Activated CD4-positive, alpha-beta T cell treated with anti-CD3 and anti-CD28 coated beads, Interleukin-2, amount 10 ng/mL, durations not matched to agents 7 days and 5 days (primary cell): ENCODE measurements around the gene RAB1B. TPM values are rescaled to one million over a fixed set of nuclear protein-coding genes. Genes with fewer than 3 reads are reported as not detected.
"Not testable (repeated sequence)": the region's sequence is repeated elsewhere in the genome, so short reads cannot be mapped to it uniquely, and the experiment has no call there.

Experiments used
- CTCF ChIA-PET: fragments of 350-600 bp; sonication (Branson Sonifier 250); formaldehyde crosslinking; loops from one replicate; lab custom pipeline; 2021; ENCODE audit warnings: antibody characterized with exemption; lab: Charles Lee
- POLR2A ChIA-PET: fragments of 350-600 bp; sonication (Branson Sonifier 250); formaldehyde crosslinking; loops from one replicate; lab custom pipeline; 2021; ENCODE audit warnings: antibody characterized with exemption; lab: Charles Lee
- DNase-seq: peaks from one replicate; pipeline ENCODE4 v3.0.0-alpha.2; 2020
- H3K27ac Mint-ChIP-seq: one replicate; pipeline ENCODE4 v1.8.0; 2021; ENCODE audit warnings: mild to moderate bottlenecking, moderate library complexity, mixed read lengths
- H3K27me3 Mint-ChIP-seq: one replicate; pipeline ENCODE4 v1.8.0; 2021; ENCODE audit warnings: mixed read lengths
- H3K36me3 Mint-ChIP-seq: one replicate; pipeline ENCODE4 v1.8.0; 2021; ENCODE audit warnings: low read depth, mixed read lengths
- H3K4me1 Mint-ChIP-seq: one replicate; pipeline ENCODE4 v1.8.0; 2021; ENCODE audit warnings: mixed read lengths
- H3K4me3 Mint-ChIP-seq: one replicate; pipeline ENCODE4 v1.8.0; 2021; ENCODE audit warnings: mild to moderate bottlenecking, moderate library complexity, mixed read lengths
- H3K9me3 Mint-ChIP-seq: one replicate; pipeline ENCODE4 v1.8.0; 2021; ENCODE audit warnings: mixed read lengths
- total RNA-seq, 2 experiments: library from RNA; stranded (reverse); gene quantifications; one replicate each; pipeline ENCODE4 v1.2.3, GENCODE V29; 2021

RAB1B gene
- total RNA-seq, 2 experiments from 2014 or later, result 151 to 174 TPM

DNA sequence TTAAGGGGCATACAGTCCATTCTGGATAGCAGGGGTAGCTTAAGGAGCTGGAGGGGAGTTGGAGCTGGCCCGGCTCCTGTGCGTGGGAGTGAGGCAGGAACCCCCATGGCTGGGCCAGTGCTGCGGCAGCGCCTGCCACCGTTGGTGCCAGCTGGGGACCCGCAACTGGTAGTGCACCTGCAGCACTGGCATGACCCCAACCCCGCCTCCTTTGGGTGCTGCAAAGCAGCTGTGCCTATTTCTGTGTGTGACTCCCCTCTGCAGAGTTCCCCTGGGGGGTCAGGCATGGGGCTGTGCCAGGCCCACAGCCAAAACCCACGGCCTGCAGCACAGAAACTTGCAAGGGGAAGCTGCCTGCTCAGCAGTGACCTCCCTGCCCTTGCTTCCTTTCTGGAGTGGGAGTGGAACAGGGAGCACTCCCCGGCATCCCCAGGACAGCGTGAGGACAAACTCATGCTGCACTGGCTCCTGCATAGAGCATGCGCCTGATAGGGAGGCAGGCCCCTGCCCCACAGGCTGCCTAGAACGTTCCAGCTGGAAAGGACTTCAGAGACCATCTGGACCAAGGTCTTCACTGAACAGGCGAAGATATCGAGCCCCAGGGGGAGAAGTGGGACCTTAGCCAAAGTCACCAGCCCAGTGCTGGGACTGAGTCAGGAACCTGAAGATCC, 26.2 kb upstream of the RAB1B start:
- Mint-ChIP-seq H3K4me1 (peaks cover 16% of the 10 kb centered on the region), H3K27ac (peak overlapping the region; percentile 41), H3K36me3 (peaks cover 17% of the 10 kb centered on the region), H3K27me3 (no peaks in the 10 kb centered on the region), H3K4me3 (no peak overlapping the region), H3K9me3 (no peaks in the 10 kb centered on the region)
- POLR2A ChIA-PET, result no interaction called here
- no peak for DNase-seq
- CTCF ChIA-PET, result interaction anchor here (0.5 to 2.3 kb wide), 6 partner anchors 11 to 177 kb away, joined by 3 to 18 read pairs (median 3); no protein-coding TSS in a partner anchor

DNA sequence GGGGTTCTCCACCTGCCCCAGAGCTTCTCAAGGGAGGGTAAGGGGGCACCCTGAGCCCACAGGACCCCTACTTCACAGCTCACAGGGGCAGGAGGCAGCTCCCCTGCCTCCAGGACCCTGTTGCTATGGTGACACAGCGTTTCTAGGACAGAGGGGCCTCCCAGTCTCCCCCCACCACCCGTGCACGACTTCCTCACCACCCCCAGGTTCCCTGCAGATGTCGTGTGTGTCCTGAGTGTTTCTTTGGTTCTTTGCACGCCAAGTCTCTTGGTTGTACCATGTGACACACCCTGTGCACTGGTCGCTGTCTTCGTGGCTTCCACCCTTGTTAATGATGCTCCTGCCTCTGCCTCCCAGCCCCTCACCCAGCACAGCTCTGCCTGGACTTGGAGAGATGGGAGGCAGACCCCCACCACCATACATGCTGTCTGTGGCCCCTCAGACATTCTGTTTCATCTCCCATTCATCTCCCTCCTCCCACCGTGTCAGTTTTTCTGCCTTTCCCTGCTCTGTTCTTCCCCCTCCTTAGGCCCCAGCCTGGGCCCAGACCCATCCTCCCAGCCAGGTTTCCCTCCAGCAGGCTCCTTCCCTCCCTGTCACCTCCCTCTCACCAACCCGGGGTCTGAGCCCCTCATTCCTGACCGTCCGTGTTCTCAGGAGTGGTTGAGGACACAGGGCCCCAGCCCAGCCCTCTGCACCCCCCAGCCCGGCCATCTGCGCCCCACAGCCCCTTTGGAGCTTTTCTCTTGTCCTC, 24.5 kb upstream of the RAB1B start:
- no peaks in the 10 kb centered on the region for H3K9me3 Mint-ChIP-seq
- H3K36me3 Mint-ChIP-seq, result peaks cover 16% of the 10 kb centered on the region
- ChIA-PET POLR2A (interaction anchor here (0.6 kb wide), 1 partner anchor 12 kb away, joined by 3 read pairs; no protein-coding TSS in a partner anchor), CTCF (interaction anchor here (1.1 to 1.5 kb wide), 4 partner anchors 11 to 39 kb away, joined by 3 to 4 read pairs (median 3); no protein-coding TSS in a partner anchor)
- peaks cover 17% of the 10 kb centered on the region for H3K4me1 Mint-ChIP-seq
- DNase-seq, result no peak
- peak overlapping the region; percentile 80 for H3K27ac Mint-ChIP-seq
- H3K4me3 Mint-ChIP-seq, result no peak overlapping the region
- no peaks in the 10 kb centered on the region for H3K27me3 Mint-ChIP-seq

DNA sequence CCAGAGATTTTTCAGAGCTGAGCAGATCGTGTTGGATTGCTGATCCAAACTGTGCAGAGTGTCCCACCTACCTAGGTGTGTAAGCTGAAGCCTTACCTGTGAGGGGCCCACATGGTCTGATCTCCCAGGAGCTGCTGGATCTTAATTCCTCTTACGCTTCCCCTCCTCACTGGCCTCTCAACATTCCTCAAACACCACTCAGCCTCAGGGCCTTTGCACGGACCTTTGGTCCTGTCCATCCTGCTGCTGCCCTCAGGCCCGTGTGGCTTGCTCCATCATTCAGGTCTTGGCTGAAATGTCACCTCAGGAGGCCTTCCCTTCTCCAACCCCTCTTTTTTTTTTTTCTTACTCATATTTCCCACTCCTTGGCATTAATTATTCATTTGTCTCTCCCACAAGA, 21.1 kb upstream of the RAB1B start:
- POLR2A ChIA-PET, result no interaction called here
- Mint-ChIP-seq H3K4me1 (peaks cover 17% of the 10 kb centered on the region), H3K36me3 (peaks cover 15% of the 10 kb centered on the region), H3K9me3 (no peaks in the 10 kb centered on the region), H3K27me3 (no peaks in the 10 kb centered on the region), H3K27ac (no peak overlapping the region), H3K4me3 (no peak overlapping the region)
- DNase-seq, result no peak
- CTCF ChIA-PET, result interaction anchor here (0.9 to 1.6 kb wide), 2 partner anchors 25 to 139 kb away, joined by 5 to 6 read pairs; no protein-coding TSS in a partner anchor

DNA sequence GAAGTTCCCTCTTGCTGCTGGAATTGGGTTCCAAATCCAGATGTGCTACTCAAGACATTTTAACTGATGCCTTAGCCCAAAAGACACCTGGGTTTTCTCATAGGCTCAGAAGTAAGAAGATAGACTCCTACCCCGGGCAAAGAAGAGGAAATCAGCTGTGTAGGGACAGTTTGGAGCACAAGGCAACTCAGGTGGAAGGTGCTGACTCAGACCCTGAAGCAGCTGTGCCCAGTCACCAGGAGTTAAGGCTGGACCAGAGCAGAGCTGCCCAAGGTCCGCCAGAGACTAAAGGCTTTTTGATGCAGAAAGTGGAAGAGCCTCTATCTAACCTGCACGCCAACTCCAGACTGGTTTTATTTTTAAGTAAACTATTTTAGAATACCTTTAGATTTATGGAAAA, 20.6 kb upstream of the RAB1B start:
- no peaks in the 10 kb centered on the region for H3K9me3 Mint-ChIP-seq
- H3K4me3 Mint-ChIP-seq, result no peak overlapping the region
- peaks cover 14% of the 10 kb centered on the region for H3K4me1 Mint-ChIP-seq
- peaks cover 12% of the 10 kb centered on the region for H3K36me3 Mint-ChIP-seq
- no peak overlapping the region for H3K27ac Mint-ChIP-seq
- ChIA-PET POLR2A (no interaction called here), CTCF (interaction anchor here (1.1 to 1.6 kb wide), 2 partner anchors 25 to 138 kb away, joined by 3 to 5 read pairs; no protein-coding TSS in a partner anchor)
- no peaks in the 10 kb centered on the region for H3K27me3 Mint-ChIP-seq
- DNase-seq, result no peak

DNA sequence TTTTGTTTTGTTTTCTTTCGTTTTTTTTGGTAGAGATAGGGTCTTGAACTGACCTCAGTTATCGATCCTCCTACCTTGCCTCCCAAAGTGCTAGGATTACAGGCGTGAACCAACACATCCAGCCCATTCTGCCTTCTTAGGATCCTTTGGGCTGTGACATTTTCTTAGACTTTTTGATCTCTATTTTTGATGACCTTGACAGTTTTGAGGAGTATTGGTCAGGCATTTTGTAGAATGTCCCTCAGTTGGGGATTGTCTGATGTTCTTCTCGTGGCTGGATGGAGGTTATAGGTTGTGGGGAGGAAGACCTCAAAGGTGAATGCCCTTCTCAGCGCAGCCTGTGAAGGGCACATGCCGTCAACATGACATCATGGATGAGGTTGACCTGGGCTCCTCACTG, 19.5 kb upstream of the RAB1B start:
- peaks cover 15% of the 10 kb centered on the region for H3K4me1 Mint-ChIP-seq
- H3K27me3 Mint-ChIP-seq, result no peaks in the 10 kb centered on the region
- no peak overlapping the region for H3K27ac Mint-ChIP-seq
- no peak for DNase-seq
- no peaks in the 10 kb centered on the region for H3K9me3 Mint-ChIP-seq
- ChIA-PET CTCF (interaction anchor here (1.1 to 4.5 kb wide), 2 partner anchors 26 to 27 kb away, joined by 3 to 19 read pairs; no protein-coding TSS in a partner anchor), POLR2A (no interaction called here)
- peaks cover 10% of the 10 kb centered on the region for H3K36me3 Mint-ChIP-seq
- no peak overlapping the region for H3K4me3 Mint-ChIP-seq

DNA sequence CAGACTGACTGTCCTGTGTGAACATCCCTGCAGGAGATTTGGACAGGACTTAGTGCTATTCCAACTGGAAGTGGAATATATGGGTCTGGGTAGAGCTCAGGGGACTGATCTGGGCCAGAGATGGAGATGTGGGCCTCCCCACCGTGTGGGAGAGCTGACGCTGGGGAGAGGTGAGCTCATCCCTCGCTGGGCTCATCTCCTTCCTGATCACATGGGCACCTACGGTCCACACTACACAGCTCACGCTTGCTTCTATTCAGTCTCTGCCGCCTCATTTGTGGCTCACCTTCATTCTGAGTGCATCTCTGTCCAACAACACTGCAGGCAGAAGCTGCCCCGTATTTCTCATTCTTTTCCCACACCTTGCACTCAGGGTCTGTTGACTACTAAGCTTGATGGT, 16.6 kb upstream of the RAB1B start:
- CTCF ChIA-PET, result interaction anchor here (1.3 to 4.5 kb wide), 3 partner anchors 13 to 29 kb away, joined by 3 to 19 read pairs (median 5); no protein-coding TSS in a partner anchor
- POLR2A ChIA-PET, result no interaction called here
- H3K4me3 Mint-ChIP-seq, result no peak overlapping the region
- H3K9me3 Mint-ChIP-seq, result no peaks in the 10 kb centered on the region
- no peaks in the 10 kb centered on the region for H3K27me3 Mint-ChIP-seq
- peaks cover 8% of the 10 kb centered on the region for H3K36me3 Mint-ChIP-seq
- H3K27ac Mint-ChIP-seq, result no peak overlapping the region
- H3K4me1 Mint-ChIP-seq, result peaks cover 25% of the 10 kb centered on the region
- DNase-seq, result no peak

GRCh38 chr11:66253081-66253480, 15.4 kb upstream of the RAB1B start:
- H3K27ac Mint-ChIP-seq, H3K4me3 Mint-ChIP-seq, POLR2A ChIA-PET, H3K27me3 Mint-ChIP-seq, DNase-seq, H3K36me3 Mint-ChIP-seq, H3K9me3 Mint-ChIP-seq: not testable (repeated sequence)
- CTCF ChIA-PET, result interaction anchor here (1.3 to 4.5 kb wide), 2 partner anchors 12 to 30 kb away, joined by 3 to 19 read pairs; no protein-coding TSS in a partner anchor
- peaks cover 28% of the 10 kb centered on the region for H3K4me1 Mint-ChIP-seq

- DNase-seq, result no peak
- no peaks in the 10 kb centered on the region for H3K9me3 Mint-ChIP-seq
- H3K4me3 Mint-ChIP-seq, result peak overlapping the region; percentile 91
- CTCF ChIA-PET, result interaction anchor here (0.6 to 1.2 kb wide), 6 partner anchors 21 to 121 kb away, joined by 3 to 5 read pairs (median 3); no protein-coding TSS in a partner anchor
- POLR2A ChIA-PET, result no interaction called here
- peaks cover 20% of the 10 kb centered on the region for H3K36me3 Mint-ChIP-seq
- peaks cover 33% of the 10 kb centered on the region for H3K4me1 Mint-ChIP-seq
- peak overlapping the region; percentile 99 for H3K27ac Mint-ChIP-seq
- no peaks in the 10 kb centered on the region for H3K27me3 Mint-ChIP-seq
Measured at GRCh38 chr11:66258473-66258893, 10.0 kb upstream of the RAB1B start.

GRCh38 chr11:66259225-66259624, 9.2 kb upstream of the RAB1B start:
- Mint-ChIP-seq H3K36me3 (peaks cover 24% of the 10 kb centered on the region), H3K27ac (peak overlapping the region; percentile 42), H3K4me1 (peaks cover 31% of the 10 kb centered on the region), H3K4me3 (peak overlapping the region; percentile 91), H3K9me3 (no peaks in the 10 kb centered on the region), H3K27me3 (no peaks in the 10 kb centered on the region)
- ChIA-PET CTCF (interaction anchor here (1.0 to 1.2 kb wide), 4 partner anchors 20 to 53 kb away, joined by 3 to 5 read pairs (median 3); no protein-coding TSS in a partner anchor), POLR2A (no interaction called here)
- no peak for DNase-seq

- Mint-ChIP-seq H3K27ac (no peak overlapping the region), H3K4me1 (peaks cover 31% of the 10 kb centered on the region), H3K27me3 (no peaks in the 10 kb centered on the region), H3K9me3 (no peaks in the 10 kb centered on the region), H3K36me3 (peaks cover 29% of the 10 kb centered on the region), H3K4me3 (peak overlapping the region; percentile 91)
- CTCF ChIA-PET, result no interaction called here
- DNase-seq, result no peak
- POLR2A ChIA-PET, result no interaction called here
Measured at GRCh38 chr11:66259956-66260355, 8.5 kb upstream of the RAB1B start.

GRCh38 chr11:66261578-66261977, 6.9 kb upstream of the RAB1B start:
- H3K27ac Mint-ChIP-seq, result no peak overlapping the region
- no peaks in the 10 kb centered on the region for H3K27me3 Mint-ChIP-seq
- peaks cover 21% of the 10 kb centered on the region for H3K4me1 Mint-ChIP-seq
- no peak overlapping the region for H3K4me3 Mint-ChIP-seq
- peaks cover 29% of the 10 kb centered on the region for H3K36me3 Mint-ChIP-seq
- ChIA-PET CTCF (interaction anchor here (1.1 to 1.2 kb wide), 2 partner anchors 21 to 25 kb away, joined by 3 to 4 read pairs; no protein-coding TSS in a partner anchor), POLR2A (interaction anchor here (0.6 kb wide), 1 partner anchor 11 kb away, joined by 3 read pairs; no protein-coding TSS in a partner anchor)
- no peak for DNase-seq
- no peaks in the 10 kb centered on the region for H3K9me3 Mint-ChIP-seq

DNA sequence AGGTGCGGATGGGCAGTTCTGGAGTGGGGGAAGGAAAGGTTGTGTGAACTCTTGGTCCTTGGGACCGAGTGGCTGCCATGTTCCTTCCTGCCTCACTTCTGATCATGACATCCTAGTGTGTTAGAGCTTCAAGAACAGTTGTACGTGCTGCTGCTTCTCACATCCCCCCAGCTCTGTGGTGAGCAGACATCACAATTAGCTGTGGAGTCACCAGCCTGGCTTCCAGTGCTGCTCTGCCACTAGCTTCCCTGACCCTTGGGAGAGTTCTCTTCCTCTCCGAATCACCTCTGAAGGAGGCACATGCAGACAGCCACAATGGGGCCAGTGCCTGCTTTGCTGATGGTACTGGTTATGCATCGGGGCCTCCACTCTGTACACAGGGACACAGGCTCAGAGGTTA, 6.2 kb upstream of the RAB1B start:
- H3K36me3 Mint-ChIP-seq, result peaks cover 33% of the 10 kb centered on the region
- no peaks in the 10 kb centered on the region for H3K27me3 Mint-ChIP-seq
- H3K4me3 Mint-ChIP-seq, result no peak overlapping the region
- H3K4me1 Mint-ChIP-seq, result peaks cover 19% of the 10 kb centered on the region
- no peaks in the 10 kb centered on the region for H3K9me3 Mint-ChIP-seq
- POLR2A ChIA-PET, result no interaction called here
- DNase-seq, result no peak
- H3K27ac Mint-ChIP-seq, result no peak overlapping the region
- CTCF ChIA-PET, result interaction anchor here (0.6 to 1.1 kb wide), 2 partner anchors 21 to 49 kb away, joined by 3 to 4 read pairs; no protein-coding TSS in a partner anchor
